GM23338 (cell line): ENCODE data around the gene CYP26B1.

Experiments used
- CREB1 ChIP-seq: fragments of 250-450 bp; sonication (Bioruptor Pico); IDR thresholded peaks from 2 replicates; pipeline ENCODE4 v1.5.0; 2020; ENCODE audit warnings: low read depth, mild to moderate bottlenecking, moderate library complexity
- CTCF ChIP-seq, 2 experiments: fragments of 200-600 bp in 1 of 2; sonication (generic) in 1 of 2; conservative IDR thresholded peaks; 2 replicates each; pipeline versions ENCODE4 v1.5.1 to v1.6.1; 2016 to 2017; ENCODE audit warnings: antibody characterized with exemption in 2 of 2, low read depth in 2 of 2, mild to moderate bottlenecking in 2 of 2, moderate library complexity in 1 of 2
- EZH2 ChIP-seq: fragments of 200-600 bp; sonication (generic); IDR thresholded peaks from one replicate; pipeline ENCODE4 v1.8.0; 2017; ENCODE audit warnings: antibody characterized with exemption, mild to moderate bottlenecking, low read depth; ENCODE audit not compliant: unreplicated experiment

GRCh38 chr2:72108121-72108520 lies 39.5 kb downstream of the CYP26B1 start:
- TF ChIP-seq EZH2 (no peak), CTCF (conservative IDR thresholded peaks at IDR 0.05; ENCODE audit: low read depth in 2 of 2) (no peak), CREB1 (CRISPR knock-in tag) (no peak)
